ENCODE measurements around the gene TSACC. TPM values are rescaled to one million over a fixed set of nuclear protein-coding genes. Genes with fewer than 3 reads are reported as not detected.

Gene TSACC
- total and polyA plus RNA-seq, 10 of the 15 experiments (the other 5 are each of a cell fraction or from before 2014, with no cell fraction given) = 0.25 to 2.8 (median 0.92) TPM; not detected in 4

DNA sequence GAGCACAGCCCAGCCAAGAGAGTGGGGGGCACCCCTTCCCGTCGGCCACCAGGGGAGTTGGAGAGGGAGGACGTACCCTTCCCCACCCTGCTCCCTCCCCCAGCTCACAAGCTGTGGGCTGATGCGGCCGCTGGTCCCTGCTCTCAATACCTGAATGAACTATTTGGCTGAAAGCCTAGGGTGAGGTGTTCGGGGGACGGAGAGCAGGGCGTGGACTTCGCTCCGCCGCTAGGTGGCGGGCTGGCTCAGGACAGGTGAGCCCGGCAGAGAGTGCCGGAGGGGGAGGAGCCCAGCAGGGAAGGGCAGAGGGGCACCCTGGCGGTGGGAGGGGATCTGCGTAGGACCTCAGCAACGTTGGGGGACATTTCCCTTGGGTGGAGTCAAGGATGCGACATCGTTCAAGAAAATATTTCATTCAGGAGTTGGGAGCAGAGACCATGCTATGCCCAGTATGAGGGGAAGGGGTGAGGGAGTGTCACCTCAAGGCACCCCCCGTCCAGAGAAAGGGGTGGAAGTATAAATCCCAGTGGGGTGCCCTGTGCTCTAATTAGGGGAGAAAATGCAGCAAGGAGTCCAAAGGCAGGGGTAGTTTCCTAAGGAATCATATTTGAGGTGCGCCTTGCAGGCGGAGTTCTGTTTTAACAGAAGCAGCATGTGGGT, 18.7 kb downstream of the TSACC start (continued):
- TF ChIP-seq, protein P1, sequence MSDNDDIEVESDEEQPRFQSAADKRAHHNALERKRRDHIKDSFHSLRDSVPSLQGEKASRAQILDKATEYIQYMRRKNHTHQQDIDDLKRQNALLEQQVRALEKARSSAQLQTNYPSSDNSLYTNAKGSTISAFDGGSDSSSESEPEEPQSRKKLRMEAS (IDR thresholded peaks at IDR 0.05; ENCODE audit: low read depth, low read length) = 0 out of 2 replicates have a peak, but pooled peaks have one; percentile 21
- TF ChIP-seq ZNF592 (IDR thresholded peaks at IDR 0.05) (no peak), BHLHE40 (IDR thresholded peaks at IDR 0.05; ENCODE audit: borderline replicate concordance in 1 of 2, low read depth in 2 of 2, low read length in 1 of 2) (peak in 1 of 2 experiments; percentile 28; a peak in 1 of 4 replicates), MYC (IDR thresholded peaks at IDR 0.05; ENCODE audit: insufficient read depth, insufficient read length, insufficient replicate concordance, low read length, severe bottlenecking) (no peak), RAD21 (IDR thresholded peaks at IDR 0.05; ENCODE audit: insufficient read depth, low read depth, low read length) (peak; percentile 53; the same call in 1 of the 2 replicates), ZNF384 (IDR thresholded peaks at IDR 0.05; ENCODE audit: borderline replicate concordance, low read depth, low read length) (no peak), SMAD1 (IDR thresholded peaks at IDR 0.05; ENCODE audit: low read depth, partially characterized antibody) (no peak), CBFB (IDR thresholded peaks at IDR 0.05; ENCODE audit: low read depth) (no peak), CREB1 (IDR thresholded peaks at IDR 0.05; ENCODE audit: low read depth) (no peak), TCF3 (IDR thresholded peaks at IDR 0.05; ENCODE audit: borderline replicate concordance, insufficient read depth, low read depth, low read length) (no peak), ASH2L (IDR thresholded peaks at IDR 0.05; ENCODE audit: borderline replicate concordance, low read depth) (no peak), ZSCAN29 (IDR thresholded peaks at IDR 0.05) (no peak), CBX3 (IDR thresholded peaks at IDR 0.05; ENCODE audit: borderline replicate concordance, low read depth) (no peak), MXI1 (IDR thresholded peaks at IDR 0.05; ENCODE audit: low read depth, low read length) (no peak), SREBF1 (IDR thresholded peaks at IDR 0.05; ENCODE audit: low read length) (no peak), DPF2 (IDR thresholded peaks at IDR 0.05) (no peak)
- TF ChIP-seq, protein P2, sequence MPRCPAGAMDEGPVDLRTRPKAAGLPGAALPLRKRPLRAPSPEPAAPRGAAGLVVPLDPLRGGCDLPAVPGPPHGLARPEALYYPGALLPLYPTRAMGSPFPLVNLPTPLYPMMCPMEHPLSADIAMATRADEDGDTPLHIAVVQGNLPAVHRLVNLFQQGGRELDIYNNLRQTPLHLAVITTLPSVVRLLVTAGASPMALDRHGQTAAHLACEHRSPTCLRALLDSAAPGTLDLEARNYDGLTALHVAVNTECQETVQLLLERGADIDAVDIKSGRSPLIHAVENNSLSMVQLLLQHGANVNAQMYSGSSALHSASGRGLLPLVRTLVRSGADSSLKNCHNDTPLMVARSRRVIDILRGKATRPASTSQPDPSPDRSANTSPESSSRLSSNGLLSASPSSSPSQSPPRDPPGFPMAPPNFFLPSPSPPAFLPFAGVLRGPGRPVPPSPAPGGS (IDR thresholded peaks at IDR 0.05; ENCODE audit: borderline replicate concordance, insufficient read depth, low read depth, low read length, poor library complexity, severe bottlenecking) = no peak
- TF ChIP-seq, protein P3, sequence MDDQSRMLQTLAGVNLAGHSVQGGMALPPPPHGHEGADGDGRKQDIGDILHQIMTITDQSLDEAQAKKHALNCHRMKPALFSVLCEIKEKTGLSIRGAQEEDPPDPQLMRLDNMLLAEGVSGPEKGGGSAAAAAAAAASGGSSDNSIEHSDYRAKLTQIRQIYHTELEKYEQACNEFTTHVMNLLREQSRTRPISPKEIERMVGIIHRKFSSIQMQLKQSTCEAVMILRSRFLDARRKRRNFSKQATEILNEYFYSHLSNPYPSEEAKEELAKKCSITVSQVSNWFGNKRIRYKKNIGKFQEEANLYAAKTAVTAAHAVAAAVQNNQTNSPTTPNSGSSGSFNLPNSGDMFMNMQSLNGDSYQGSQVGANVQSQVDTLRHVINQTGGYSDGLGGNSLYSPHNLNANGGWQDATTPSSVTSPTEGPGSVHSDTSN (IDR thresholded peaks at IDR 0.05; ENCODE audit: insufficient replicate concordance, low read depth, low read length) = no peak
- TF ChIP-seq, protein P4, sequence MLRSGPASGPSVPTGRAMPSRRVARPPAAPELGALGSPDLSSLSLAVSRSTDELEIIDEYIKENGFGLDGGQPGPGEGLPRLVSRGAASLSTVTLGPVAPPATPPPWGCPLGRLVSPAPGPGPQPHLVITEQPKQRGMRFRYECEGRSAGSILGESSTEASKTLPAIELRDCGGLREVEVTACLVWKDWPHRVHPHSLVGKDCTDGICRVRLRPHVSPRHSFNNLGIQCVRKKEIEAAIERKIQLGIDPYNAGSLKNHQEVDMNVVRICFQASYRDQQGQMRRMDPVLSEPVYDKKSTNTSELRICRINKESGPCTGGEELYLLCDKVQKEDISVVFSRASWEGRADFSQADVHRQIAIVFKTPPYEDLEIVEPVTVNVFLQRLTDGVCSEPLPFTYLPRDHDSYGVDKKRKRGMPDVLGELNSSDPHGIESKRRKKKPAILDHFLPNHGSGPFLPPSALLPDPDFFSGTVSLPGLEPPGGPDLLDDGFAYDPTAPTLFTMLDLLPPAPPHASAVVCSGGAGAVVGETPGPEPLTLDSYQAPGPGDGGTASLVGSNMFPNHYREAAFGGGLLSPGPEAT (IDR thresholded peaks at IDR 0.05; ENCODE audit: low read depth) = no peak

All from GM12878 (cell line).